Adrenal gland (tissue), 5 donors: Measurements from ENCODE around the gene SOCS7.

Experiments
- CTCF ChIP-seq, 6 experiments: fragments of 450-650 bp in 4 of 6; fragments of 200-600 bp in 2 of 6; sonication (generic) in 1 of 6; IDR thresholded peaks; 1 replicate in 5 of 6; 2 replicates in 1 of 6; pipeline versions ENCODE4 v1.5.1 to v1.8.0; 2016 to 2021; ENCODE audit warnings: antibody characterized with exemption in 6 of 6, mild to moderate bottlenecking in 2 of 6, moderate library complexity in 1 of 6
- POLR2A ChIP-seq, 2 donors: fragments of 450-650 bp; IDR thresholded peaks; one replicate each; pipeline ENCODE4 v1.6.1; 2017; ENCODE audit warnings: antibody characterized with exemption in 2 of 2, mild to moderate bottlenecking in 2 of 2, moderate library complexity in 1 of 2
- donor health status: DM: no; HTN: no; CAD: no.

- TF ChIP-seq CTCF (IDR thresholded peaks at IDR 0.05) = no peak
- no peak for TF ChIP-seq POLR2A (IDR thresholded peaks at IDR 0.05)
Observed at GRCh38 chr17:38401459-38401858, 49.8 kb downstream of the SOCS7 start.
